ENCODE measurements around the gene PDILT. TPM values are rescaled to one million over a fixed set of nuclear protein-coding genes. Genes with fewer than 3 reads are reported as not detected.
"Not testable (repeated sequence)": the region's sequence is repeated elsewhere in the genome, so short reads cannot be mapped to it uniquely, and the experiment has no call there.

Gene PDILT
- total RNA-seq, 1 experiment from 2014 or later = not detected

GRCh38 chr16:20322696-20323095 lies 81.8 kb downstream of the PDILT start:
- DNase-seq (ENCODE audit: low spot score) = no peak

GRCh38 chr16:20321671-20322070 lies 82.9 kb downstream of the PDILT start:
- no peak for DNase-seq (ENCODE audit: low spot score)

GRCh38 chr16:20321051-20321450 lies 83.5 kb downstream of the PDILT start:
- not testable (repeated sequence) for DNase-seq (ENCODE audit: low spot score)

GRCh38 chr16:20320592-20320991 lies 83.9 kb downstream of the PDILT start:
- DNase-seq (ENCODE audit: low spot score) = no peak

GRCh38 chr16:20320178-20320577 lies 84.4 kb downstream of the PDILT start:
- no peak for DNase-seq (ENCODE audit: low spot score)

- no peak for DNase-seq (ENCODE audit: low spot score)
These were observed 85.1 kb downstream of the PDILT start for GRCh38 chr16:20319406-20319805.

GRCh38 chr16:20318437-20318836 lies 86.1 kb downstream of the PDILT start:
- no peak for DNase-seq (ENCODE audit: low spot score)

GRCh38 chr16:20318006-20318405 lies 86.5 kb downstream of the PDILT start:
- DNase-seq (ENCODE audit: low spot score) = no peak

GRCh38 chr16:20317117-20317516 lies 87.4 kb downstream of the PDILT start:
- no peak for DNase-seq (ENCODE audit: low spot score)

- DNase-seq (ENCODE audit: low spot score) = no peak
These were observed 87.8 kb downstream of the PDILT start for GRCh38 chr16:20316715-20317114.

- DNase-seq (ENCODE audit: low spot score) = no peak
These were observed 88.8 kb downstream of the PDILT start for GRCh38 chr16:20315764-20316163.

GRCh38 chr16:20314575-20314974 lies 90.0 kb downstream of the PDILT start:
- DNase-seq (ENCODE audit: low spot score) = no peak

GRCh38 chr16:20313741-20314140 lies 90.8 kb downstream of the PDILT start:
- no peak for DNase-seq (ENCODE audit: low spot score)

GRCh38 chr16:20312536-20313095 lies 91.9 kb downstream of the PDILT start:
- DNase-seq (ENCODE audit: low spot score) = not testable (repeated sequence)

GRCh38 chr16:20311548-20311947 lies 93.0 kb downstream of the PDILT start:
- DNase-seq (ENCODE audit: low spot score) = no peak

- DNase-seq (ENCODE audit: low spot score) = no peak
These were observed 93.8 kb downstream of the PDILT start for GRCh38 chr16:20310421-20311395.

GRCh38 chr16:20309786-20310185 lies 94.8 kb downstream of the PDILT start:
- DNase-seq (ENCODE audit: low spot score) = no peak

Other genes with a start within 250 kb of the PDILT start
- gene GP2, start 77.2 kb downstream of the PDILT start, total RNA-seq (2014; rRNA removed; shearing (Covaris generic)) = not detected in 2 replicates
- not detected in 2 replicates for gene UMOD, start 52.0 kb downstream of the PDILT start, total RNA-seq (2014; rRNA removed; shearing (Covaris generic))
- not detected in 2 replicates for gene ACSM5, start 4.8 kb upstream of the PDILT start, total RNA-seq (2014; rRNA removed; shearing (Covaris generic))
- not detected in 2 replicates for gene ACSM2A, start 46.8 kb upstream of the PDILT start, total RNA-seq (2014; rRNA removed; shearing (Covaris generic))
- gene ACSM2B, start 171.6 kb upstream of the PDILT start, total RNA-seq (2014; rRNA removed; shearing (Covaris generic)) = not detected in 2 replicates